Upper lobe of right lung (tissue), 1 donor: ENCODE data around the gene TBC1D20. TPM values are rescaled to one million over a fixed set of nuclear protein-coding genes. Genes with fewer than 3 reads are reported as not detected.
"Not testable (repeated sequence)": the region's sequence is repeated elsewhere in the genome, so short reads cannot be mapped to it uniquely, and the experiment has no call there.

Experiments used
- ATAC-seq: fragments of 200-7000 bp; cut with Tn5 transposase; one replicate; pipeline ENCODE4 v1.9.1; 2020; ENCODE audit warnings: mild to moderate bottlenecking, moderate library complexity
- DNase-seq: peaks from one replicate; pipeline ENCODE4 v3.0.0-alpha.2; 2020
- H3K27ac ChIP-seq: fragments of 200-600 bp; one replicate; pipeline ENCODE4 v1.8.0; 2022
- H3K27me3 ChIP-seq: fragments of 200-600 bp; one replicate; pipeline ENCODE4 v1.8.0; 2022; ENCODE audit warnings: mild to moderate bottlenecking
- H3K36me3 ChIP-seq: fragments of 200-600 bp; one replicate; pipeline ENCODE4 v1.8.0; 2022
- H3K4me1 ChIP-seq: fragments of 200-600 bp; one replicate; pipeline ENCODE4 v1.8.0; 2022
- H3K4me3 ChIP-seq: fragments of 200-600 bp; one replicate; pipeline ENCODE4 v1.8.0; 2022; ENCODE audit warnings: mild to moderate bottlenecking
- H3K9me3 ChIP-seq: fragments of 200-600 bp; one replicate; pipeline ENCODE4 v1.8.0; 2022
- CTCF ChIP-seq: fragments of 200-600 bp; IDR thresholded peaks from one replicate; pipeline ENCODE4 v1.8.0; 2022; ENCODE audit warnings: antibody characterized with exemption
- intact Hi-C: fragments of 100-400 bp; cut with DNase I; formaldehyde crosslinking; loops from one replicate; pipeline ENCODE4 v1.11.0; 2022
- total RNA-seq: library from RNA; stranded (reverse); fragmentation: NEBNext Ultra II Directional; extraction: Animal tissue kit (Norgen Biotek cat#: 25700); gene quantifications from one replicate; pipeline ENCODE4 v1.2.1, GENCODE V29; 2021
- donor health status: DM: no; HTN: yes; CAD: no; lungs with severe emphysema.

TBC1D20 gene
- total RNA-seq, 1 donor from 2014 or later, result 38.4 TPM

- H3K36me3 ChIP-seq, result peaks cover 56% of the 10 kb centered on the region
- DNase-seq (no peak), ATAC-seq (no peak)
- intact Hi-C loops, result no loop called here
- no peak overlapping the region for H3K27ac ChIP-seq
- no peak overlapping the region for H3K4me3 ChIP-seq
- no peak for TF ChIP-seq CTCF
- no peaks in the 10 kb centered on the region for H3K9me3 ChIP-seq
- H3K4me1 ChIP-seq, result no peaks in the 10 kb centered on the region
- H3K27me3 ChIP-seq, result no peaks in the 10 kb centered on the region
Observed at GRCh38 chr20:388034-388994, 74.0 kb downstream of the TBC1D20 start.

- Histone ChIP-seq H3K36me3 (peaks cover 48% of the 10 kb centered on the region), H3K9me3 (no peaks in the 10 kb centered on the region), H3K4me3 (no peak overlapping the region), H3K27ac (no peak overlapping the region), H3K4me1 (no peaks in the 10 kb centered on the region), H3K27me3 (no peaks in the 10 kb centered on the region)
- no peak for TF ChIP-seq CTCF
- intact Hi-C loops, result no loop called here
- no peak for DNase-seq
- no peak for ATAC-seq
Observed at GRCh38 chr20:387520-387919, 74.8 kb downstream of the TBC1D20 start.

- H3K27ac ChIP-seq, H3K27me3 ChIP-seq, H3K4me3 ChIP-seq, H3K4me1 ChIP-seq, ATAC-seq, intact Hi-C loops, DNase-seq, H3K9me3 ChIP-seq: not testable (repeated sequence)
- peaks cover 39% of the 10 kb centered on the region for H3K36me3 ChIP-seq
Observed at GRCh38 chr20:386634-387033, 75.7 kb downstream of the TBC1D20 start.

Other genes starting within 250 kb of the TBC1D20 start
- gene DEFB129, start 235.3 kb downstream of the TBC1D20 start, total RNA-seq, result not detected
- gene DEFB132, start 204.8 kb downstream of the TBC1D20 start, total RNA-seq, result not detected
- gene C20orf96, start 171.8 kb downstream of the TBC1D20 start, total RNA-seq, result 8.8 TPM
- gene ZCCHC3, start 165.0 kb downstream of the TBC1D20 start, total RNA-seq, result 15.7 TPM
- 8.4 TPM for gene SOX12, start 137.0 kb downstream of the TBC1D20 start, total RNA-seq
- 19.9 TPM for gene NRSN2, start 115.4 kb downstream of the TBC1D20 start, total RNA-seq
- 16.8 TPM for gene TRIB3, start 81.8 kb downstream of the TBC1D20 start, total RNA-seq
- 101 TPM for gene RBCK1, start 54.2 kb downstream of the TBC1D20 start, total RNA-seq
- 84.8 TPM for gene CSNK2A1, start 81.3 kb upstream of the TBC1D20 start, total RNA-seq
- gene TCF15, start 147.8 kb upstream of the TBC1D20 start, total RNA-seq, result 0.43 TPM
- gene SRXN1, start 190.7 kb upstream of the TBC1D20 start, total RNA-seq, result 41.2 TPM
- not detected for gene SCRT2, start 213.3 kb upstream of the TBC1D20 start, total RNA-seq